ENCODE measurements around the gene RTF1.

DNA sequence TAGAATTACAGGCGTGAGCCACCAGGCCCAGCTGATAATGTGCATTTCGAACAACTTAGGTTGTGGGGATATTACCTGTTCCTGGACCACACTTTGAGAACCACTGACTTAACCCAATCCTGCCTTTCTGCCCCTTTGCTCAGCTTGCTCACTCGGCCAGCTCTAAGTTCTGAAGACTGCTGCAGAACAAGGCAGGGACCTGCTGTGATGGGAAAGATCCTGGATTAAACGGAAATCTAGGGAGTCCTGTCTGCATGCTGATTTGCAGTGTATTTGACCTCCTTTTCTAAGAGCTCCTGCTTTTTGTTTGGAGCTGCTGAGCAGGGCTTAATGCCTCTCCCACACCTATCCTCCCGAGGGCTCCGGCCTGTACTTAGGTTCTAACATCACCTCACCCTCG is 93.8 kb downstream of the RTF1 start:
- TF ChIP-seq CTCF (IDR thresholded peaks at IDR 0.05) (no peak), ZFX (IDR thresholded peaks at IDR 0.05; ENCODE audit: borderline replicate concordance) (no peak)

Measured in 22Rv1 (cell line).